ENCODE results near the gene RUNX3.

The RUNX3 gene

DNA sequence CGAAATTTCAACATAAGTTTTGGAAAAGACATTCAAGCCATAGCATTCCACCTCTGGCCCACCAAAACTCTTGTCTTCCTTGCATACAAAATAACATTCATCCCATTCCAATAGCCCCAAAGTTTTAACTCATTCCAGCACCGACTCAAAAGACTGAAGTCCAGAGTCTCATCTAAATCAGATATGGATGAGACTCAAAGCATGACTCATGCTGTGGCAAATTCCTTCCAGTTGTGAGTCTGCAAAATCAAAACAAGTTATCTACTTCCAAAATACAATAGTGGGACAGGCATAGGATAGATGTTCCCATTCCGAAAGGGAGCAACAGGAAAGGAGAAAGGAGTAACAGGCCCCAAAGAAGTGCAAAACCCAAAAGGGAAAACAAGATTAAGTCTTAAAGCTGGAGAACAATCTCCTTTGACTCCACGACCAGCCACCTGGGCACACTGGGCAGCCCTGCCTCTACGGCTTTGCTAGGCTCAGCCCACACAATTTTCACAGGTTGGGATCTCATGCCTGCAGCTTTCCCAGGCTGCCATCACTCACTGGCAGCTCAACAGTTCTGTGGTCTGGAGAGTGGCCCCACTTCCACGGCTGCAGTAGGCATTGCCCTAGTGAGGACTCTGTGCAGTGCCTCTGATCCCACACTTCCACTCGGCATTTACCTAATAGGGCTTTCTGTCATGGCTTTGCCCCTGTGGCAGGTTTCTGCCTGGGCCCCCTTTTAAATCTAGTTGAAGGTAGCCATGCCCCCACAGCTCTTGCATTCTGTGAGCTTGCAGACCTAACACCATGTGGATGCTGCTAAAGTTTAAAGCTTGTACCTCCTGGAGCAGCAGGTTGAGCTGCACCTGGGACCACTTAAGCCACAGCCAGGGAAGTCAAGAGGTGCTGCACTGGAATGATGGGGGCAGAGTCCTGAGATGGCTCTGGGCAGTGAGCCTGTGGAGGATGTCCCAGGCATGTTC lies 51.0 kb downstream of the RUNX3 start:
- DNase-seq (ENCODE audit: low read depth, low spot score) = no peak

DNA sequence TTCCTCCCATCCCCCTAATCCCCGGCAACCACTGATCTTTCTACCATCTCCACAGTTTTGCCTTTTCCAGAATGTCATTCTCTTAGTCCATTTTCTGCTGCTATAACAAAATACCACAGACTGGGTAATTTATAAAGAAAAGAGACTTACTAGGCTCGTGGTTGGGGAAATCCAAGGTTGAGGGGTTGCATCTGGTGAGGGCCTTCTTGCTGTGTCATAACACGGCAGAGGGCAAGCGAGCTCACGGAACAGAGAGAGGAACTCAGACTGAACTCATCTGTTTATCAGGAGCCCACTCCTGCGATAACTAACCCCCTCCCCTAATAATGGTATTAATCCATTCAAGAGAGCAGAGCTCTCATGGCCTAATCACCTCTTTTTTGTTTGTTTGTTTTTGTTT lies 52.0 kb downstream of the RUNX3 start:
- Histone ChIP-seq H3K36me3 (ENCODE audit: control insufficient read depth, insufficient read depth, low read length) (no peaks in the 10 kb centered on the region), H3K9me3 (ENCODE audit: control insufficient read depth, insufficient read depth, low read length) (no peaks in the 10 kb centered on the region), H3K27me3 (ENCODE audit: control insufficient read depth, insufficient read depth, low read length) (no peaks in the 10 kb centered on the region), H3K4me1 (ENCODE audit: control insufficient read depth, insufficient read depth, low read length) (no peaks in the 10 kb centered on the region), H3K4me3 (ENCODE audit: low read length) (no peak overlapping the region), H3K27ac (ENCODE audit: low read length) (no peak overlapping the region)
- WGBS (ENCODE audit: insufficient coverage, insufficient read length) = no CpG with 5 or more reads among the region's 6 CpGs
- DNase-seq (ENCODE audit: low read depth, low spot score) = no peak

More for the DNA sequence above, 51.0 kb downstream of the RUNX3 start:
- Histone ChIP-seq H3K9me3 (ENCODE audit: control insufficient read depth, insufficient read depth, low read length) (no peaks in the 10 kb centered on the region), H3K4me3 (ENCODE audit: low read length) (no peak overlapping the region), H3K27ac (ENCODE audit: low read length) (no peak overlapping the region), H3K36me3 (ENCODE audit: control insufficient read depth, insufficient read depth, low read length) (no peaks in the 10 kb centered on the region), H3K27me3 (ENCODE audit: control insufficient read depth, insufficient read depth, low read length) (no peaks in the 10 kb centered on the region), H3K4me1 (ENCODE audit: control insufficient read depth, insufficient read depth, low read length) (no peaks in the 10 kb centered on the region)
- no CpG with 5 or more reads among the region's 7 CpGs for WGBS (ENCODE audit: insufficient coverage, insufficient read length)

GRCh38 chr1:24875991-24876506 lies 54.0 kb downstream of the RUNX3 start:
- no CpG with 5 or more reads among the region's 8 CpGs for WGBS (ENCODE audit: insufficient coverage, insufficient read length)
- Histone ChIP-seq H3K4me3 (ENCODE audit: low read length) (no peak overlapping the region), H3K27me3 (ENCODE audit: control insufficient read depth, insufficient read depth, low read length) (no peaks in the 10 kb centered on the region), H3K4me1 (ENCODE audit: control insufficient read depth, insufficient read depth, low read length) (no peaks in the 10 kb centered on the region), H3K27ac (ENCODE audit: low read length) (no peak overlapping the region), H3K36me3 (ENCODE audit: control insufficient read depth, insufficient read depth, low read length) (no peaks in the 10 kb centered on the region), H3K9me3 (ENCODE audit: control insufficient read depth, insufficient read depth, low read length) (no peaks in the 10 kb centered on the region)
- no peak for DNase-seq (ENCODE audit: low read depth, low spot score)

DNA sequence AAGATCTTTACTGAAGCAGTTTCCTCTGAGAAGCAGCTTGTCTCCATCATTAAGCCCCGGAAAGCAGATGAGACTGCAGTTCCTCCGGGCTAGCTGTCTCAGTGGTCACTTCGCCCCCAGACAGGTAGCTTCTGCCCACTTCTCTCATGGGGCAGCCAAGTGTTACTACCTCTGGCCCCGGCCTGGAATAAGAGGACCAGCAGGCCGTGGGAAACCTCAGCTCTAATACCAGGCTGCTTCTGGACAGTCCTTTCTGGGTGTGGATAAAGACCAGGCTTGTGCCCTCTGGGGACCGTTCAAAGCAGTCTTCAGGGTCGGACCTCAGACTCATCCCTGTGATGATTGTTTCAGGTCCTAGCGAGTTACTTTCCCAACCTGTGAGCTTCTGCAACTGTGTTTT lies 54.8 kb downstream of the RUNX3 start:
- no peaks in the 10 kb centered on the region for H3K9me3 ChIP-seq (ENCODE audit: control insufficient read depth, insufficient read depth, low read length)
- H3K27me3 ChIP-seq (ENCODE audit: control insufficient read depth, insufficient read depth, low read length) = no peaks in the 10 kb centered on the region
- no peak overlapping the region for H3K4me3 ChIP-seq (ENCODE audit: low read length)
- H3K36me3 ChIP-seq (ENCODE audit: control insufficient read depth, insufficient read depth, low read length) = no peaks in the 10 kb centered on the region
- no peak overlapping the region for H3K27ac ChIP-seq (ENCODE audit: low read length)
- no CpG with 5 or more reads among the region's 8 CpGs for WGBS (ENCODE audit: insufficient coverage, insufficient read length)
- DNase-seq (ENCODE audit: low read depth, low spot score) = no peak
- H3K4me1 ChIP-seq (ENCODE audit: control insufficient read depth, insufficient read depth, low read length) = no peaks in the 10 kb centered on the region

DNA sequence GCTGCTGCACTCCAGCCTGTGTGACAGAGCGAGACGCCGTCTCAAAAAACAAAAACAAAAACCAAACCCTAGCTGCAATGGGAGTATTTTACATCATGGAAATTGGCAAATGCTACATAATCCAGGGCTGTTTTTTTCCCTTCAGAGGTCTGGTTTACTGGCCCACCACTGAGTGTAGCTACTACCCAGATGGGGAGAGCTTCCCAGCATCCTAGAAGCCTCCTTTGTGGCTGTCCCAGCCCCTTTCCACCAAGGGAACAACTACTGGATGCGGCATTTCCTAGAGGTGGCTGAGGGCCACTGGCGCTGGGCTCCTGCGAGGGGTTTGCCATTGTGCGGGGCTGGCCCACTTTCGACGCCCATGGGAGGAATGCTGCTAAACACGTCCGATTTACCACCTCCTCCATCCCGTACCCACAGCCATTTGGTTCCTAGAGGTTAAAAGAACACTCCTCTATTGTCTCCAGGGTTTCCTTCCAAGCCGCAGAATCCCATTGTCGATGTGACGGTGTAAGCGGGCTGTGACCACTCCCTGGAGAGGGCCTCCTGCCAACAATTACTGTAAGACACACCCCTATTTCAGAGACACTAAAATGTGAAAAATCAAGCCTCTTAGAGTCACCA lies 55.4 kb downstream of the RUNX3 start:
- Histone ChIP-seq H3K9me3 (ENCODE audit: control insufficient read depth, insufficient read depth, low read length) (no peaks in the 10 kb centered on the region), H3K27me3 (ENCODE audit: control insufficient read depth, insufficient read depth, low read length) (no peaks in the 10 kb centered on the region), H3K4me3 (ENCODE audit: low read length) (no peak overlapping the region), H3K27ac (ENCODE audit: low read length) (no peak overlapping the region), H3K36me3 (ENCODE audit: control insufficient read depth, insufficient read depth, low read length) (no peaks in the 10 kb centered on the region), H3K4me1 (ENCODE audit: control insufficient read depth, insufficient read depth, low read length) (no peaks in the 10 kb centered on the region)
- no peak for DNase-seq (ENCODE audit: low read depth, low spot score)
- no CpG with 5 or more reads among the region's 16 CpGs for WGBS (ENCODE audit: insufficient coverage, insufficient read length)

DNA sequence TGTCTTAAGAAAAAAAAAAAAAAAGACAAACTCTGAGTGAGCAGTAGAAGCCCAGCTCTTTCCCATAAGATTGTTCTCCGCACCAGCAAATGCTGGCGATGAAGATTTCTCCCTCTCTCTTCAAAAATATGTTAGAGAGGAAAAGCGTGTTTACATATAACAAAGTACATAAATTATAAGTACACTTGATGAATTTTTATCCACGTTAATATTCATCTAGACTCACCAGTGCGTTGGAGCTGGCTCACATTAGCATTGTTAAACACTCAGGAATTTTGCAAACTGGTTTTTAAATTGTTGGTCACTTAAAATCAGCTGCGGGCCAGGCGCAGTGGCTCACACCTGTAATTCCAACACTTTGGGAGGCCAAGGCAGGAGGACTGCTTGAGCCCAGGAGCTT lies 56.0 kb downstream of the RUNX3 start:
- H3K4me3 ChIP-seq (ENCODE audit: low read length) = no peak overlapping the region
- DNase-seq (ENCODE audit: low read depth, low spot score) = no peak
- no peaks in the 10 kb centered on the region for H3K27me3 ChIP-seq (ENCODE audit: control insufficient read depth, insufficient read depth, low read length)
- H3K4me1 ChIP-seq (ENCODE audit: control insufficient read depth, insufficient read depth, low read length) = no peaks in the 10 kb centered on the region
- H3K27ac ChIP-seq (ENCODE audit: low read length) = no peak overlapping the region
- WGBS (ENCODE audit: insufficient coverage, insufficient read length) = no CpG with 5 or more reads among the region's 7 CpGs
- no peaks in the 10 kb centered on the region for H3K36me3 ChIP-seq (ENCODE audit: control insufficient read depth, insufficient read depth, low read length)
- H3K9me3 ChIP-seq (ENCODE audit: control insufficient read depth, insufficient read depth, low read length) = no peaks in the 10 kb centered on the region

GRCh38 chr1:24873148-24873547 lies 56.9 kb downstream of the RUNX3 start:
- no peak for DNase-seq (ENCODE audit: low read depth, low spot score)
- no peak overlapping the region for H3K4me3 ChIP-seq (ENCODE audit: low read length)
- no peaks in the 10 kb centered on the region for H3K36me3 ChIP-seq (ENCODE audit: control insufficient read depth, insufficient read depth, low read length)
- no CpG with 5 or more reads among the region's 1 CpG for WGBS (ENCODE audit: insufficient coverage, insufficient read length)
- H3K27me3 ChIP-seq (ENCODE audit: control insufficient read depth, insufficient read depth, low read length) = no peaks in the 10 kb centered on the region
- no peaks in the 10 kb centered on the region for H3K9me3 ChIP-seq (ENCODE audit: control insufficient read depth, insufficient read depth, low read length)
- no peak overlapping the region for H3K27ac ChIP-seq (ENCODE audit: low read length)
- H3K4me1 ChIP-seq (ENCODE audit: control insufficient read depth, insufficient read depth, low read length) = no peaks in the 10 kb centered on the region

DNA sequence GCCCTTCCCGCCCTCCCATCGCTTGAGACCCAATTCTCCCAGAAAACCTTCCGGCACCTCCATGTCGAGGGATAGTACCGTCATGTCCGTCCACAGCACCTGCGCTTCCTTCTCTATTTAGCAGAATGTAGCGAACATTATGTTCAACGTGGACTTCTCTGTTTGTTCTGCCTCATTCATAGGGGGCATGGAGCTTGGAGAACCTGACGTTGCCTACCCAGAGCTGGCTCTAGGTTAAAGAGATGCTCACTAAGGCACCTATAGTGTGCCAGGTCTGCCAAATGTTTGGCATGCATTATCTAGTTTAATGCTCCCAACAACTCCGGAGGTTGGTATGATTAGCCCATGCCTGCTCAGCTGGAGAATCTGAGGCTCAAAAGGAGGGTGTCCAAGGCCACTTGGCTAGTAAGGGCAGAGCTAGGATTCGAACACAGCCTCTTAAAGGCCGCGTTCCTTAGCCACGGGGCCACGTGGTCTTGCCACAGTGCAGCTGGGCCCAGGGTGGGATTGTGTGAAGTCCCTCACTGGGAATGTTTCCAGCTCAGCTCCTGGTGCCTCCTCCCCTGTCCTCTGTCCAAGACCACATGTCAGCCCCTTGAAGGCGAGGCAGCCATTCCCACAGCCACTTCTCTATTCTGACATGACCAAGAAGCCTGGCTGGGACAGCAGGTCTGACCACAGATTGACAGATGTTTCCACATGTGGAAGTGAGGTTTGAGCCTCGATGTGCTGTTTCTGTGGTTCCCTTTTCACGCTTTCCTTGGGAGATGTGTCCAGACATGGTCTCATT lies 57.8 kb downstream of the RUNX3 start:
- Histone ChIP-seq H3K36me3 (ENCODE audit: control insufficient read depth, insufficient read depth, low read length) (no peaks in the 10 kb centered on the region), H3K4me3 (ENCODE audit: low read length) (no peak overlapping the region), H3K9me3 (ENCODE audit: control insufficient read depth, insufficient read depth, low read length) (no peaks in the 10 kb centered on the region), H3K4me1 (ENCODE audit: control insufficient read depth, insufficient read depth, low read length) (no peaks in the 10 kb centered on the region), H3K27me3 (ENCODE audit: control insufficient read depth, insufficient read depth, low read length) (no peaks in the 10 kb centered on the region), H3K27ac (ENCODE audit: low read length) (no peak overlapping the region)
- no CpG with 5 or more reads among the region's 19 CpGs for WGBS (ENCODE audit: insufficient coverage, insufficient read length)
- DNase-seq (ENCODE audit: low read depth, low spot score) = no peak

DNA sequence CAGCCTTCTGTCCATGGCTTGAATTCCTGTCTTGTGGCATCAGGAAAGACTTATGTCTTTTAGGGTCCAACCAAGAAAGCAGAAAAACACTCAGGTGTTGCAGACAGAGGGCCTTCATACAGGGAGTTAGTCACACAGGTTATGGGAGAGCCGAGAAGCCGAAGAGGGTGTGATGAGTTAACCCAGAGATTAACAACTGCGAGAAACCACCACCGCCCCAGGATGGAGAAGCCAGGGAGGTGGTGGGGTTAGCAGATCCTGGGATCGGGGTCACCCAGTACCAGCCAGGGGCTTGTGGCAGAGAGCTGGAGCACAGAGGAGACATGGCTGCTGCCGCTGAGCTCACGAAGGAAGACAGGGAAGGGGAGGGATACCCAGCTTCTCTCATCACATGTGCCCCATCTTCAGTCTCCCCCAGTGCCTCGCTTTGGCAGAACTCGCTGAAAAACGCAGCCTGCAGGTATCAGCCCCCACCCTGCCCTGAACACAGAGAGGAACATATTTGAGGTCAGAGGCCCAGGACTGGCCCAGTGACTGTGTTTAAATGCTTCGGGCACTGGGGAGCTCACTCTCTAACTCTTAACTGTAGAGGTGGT lies 58.7 kb downstream of the RUNX3 start:
- H3K4me1 ChIP-seq (ENCODE audit: control insufficient read depth, insufficient read depth, low read length) = no peaks in the 10 kb centered on the region
- no peak overlapping the region for H3K4me3 ChIP-seq (ENCODE audit: low read length)
- no peaks in the 10 kb centered on the region for H3K9me3 ChIP-seq (ENCODE audit: control insufficient read depth, insufficient read depth, low read length)
- no peak for DNase-seq (ENCODE audit: low read depth, low spot score)
- H3K27me3 ChIP-seq (ENCODE audit: control insufficient read depth, insufficient read depth, low read length) = no peaks in the 10 kb centered on the region
- WGBS (ENCODE audit: insufficient coverage, insufficient read length) = no CpG with 5 or more reads among the region's 11 CpGs
- H3K27ac ChIP-seq (ENCODE audit: low read length) = no peak overlapping the region
- H3K36me3 ChIP-seq (ENCODE audit: control insufficient read depth, insufficient read depth, low read length) = no peaks in the 10 kb centered on the region

Measured in iPS DF 6.9 (cell line).